Measurements from ENCODE around the gene TTC28. TPM values are rescaled to one million over a fixed set of nuclear protein-coding genes. Genes with fewer than 3 reads are reported as not detected.

TTC28 gene
- total RNA-seq, 1 donor from 2014 or later: 44.4 TPM

DNA sequence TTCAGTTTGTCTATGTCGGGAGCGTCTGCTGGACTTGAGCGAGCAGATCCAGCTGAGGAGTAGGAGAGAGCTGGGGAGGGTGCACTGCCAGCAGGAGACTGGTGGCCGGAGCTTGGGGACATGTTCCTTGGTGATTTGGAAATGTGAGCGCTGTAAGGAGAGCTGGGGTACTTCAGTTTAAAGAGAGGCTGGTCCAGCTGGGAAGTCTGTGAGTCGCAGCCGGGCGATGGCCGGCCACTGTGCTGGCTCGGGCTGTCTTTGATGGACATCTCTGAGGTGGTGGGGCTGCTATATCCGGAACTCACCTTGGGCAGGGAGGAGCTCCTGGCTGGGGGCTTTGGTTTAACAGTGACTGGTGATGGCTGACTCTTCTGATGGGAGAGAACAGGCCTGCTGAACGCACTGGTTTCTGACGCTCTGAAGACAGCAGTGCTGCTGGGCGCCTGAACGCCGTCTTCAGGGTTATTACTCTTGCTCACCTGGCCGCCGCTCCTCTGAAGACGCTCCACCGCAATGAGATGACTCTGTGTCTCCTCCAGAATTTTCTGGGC lies 696.9 kb downstream of the TTC28 start:
- no peak for DNase-seq

DNA sequence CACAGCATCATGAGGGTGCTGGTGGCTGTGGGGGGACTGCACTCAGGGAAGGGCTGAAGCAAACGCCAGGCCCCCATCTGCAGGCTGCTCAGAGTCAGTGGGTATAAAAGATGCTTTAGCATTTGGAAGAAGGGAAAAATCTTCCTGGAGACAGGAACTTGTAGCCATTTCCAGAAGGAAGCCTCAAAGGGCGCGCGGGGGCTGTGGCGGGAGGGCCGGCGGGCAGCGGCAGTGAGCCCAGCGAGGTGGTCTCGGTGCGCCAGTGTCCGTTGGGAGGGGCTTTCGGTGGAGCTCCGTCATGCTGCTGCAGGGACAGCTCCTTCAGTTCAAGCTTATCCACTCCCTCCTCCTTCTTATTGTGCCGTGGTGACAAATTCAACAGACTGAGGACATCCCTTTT lies 697.5 kb downstream of the TTC28 start:
- no peak for DNase-seq

DNA sequence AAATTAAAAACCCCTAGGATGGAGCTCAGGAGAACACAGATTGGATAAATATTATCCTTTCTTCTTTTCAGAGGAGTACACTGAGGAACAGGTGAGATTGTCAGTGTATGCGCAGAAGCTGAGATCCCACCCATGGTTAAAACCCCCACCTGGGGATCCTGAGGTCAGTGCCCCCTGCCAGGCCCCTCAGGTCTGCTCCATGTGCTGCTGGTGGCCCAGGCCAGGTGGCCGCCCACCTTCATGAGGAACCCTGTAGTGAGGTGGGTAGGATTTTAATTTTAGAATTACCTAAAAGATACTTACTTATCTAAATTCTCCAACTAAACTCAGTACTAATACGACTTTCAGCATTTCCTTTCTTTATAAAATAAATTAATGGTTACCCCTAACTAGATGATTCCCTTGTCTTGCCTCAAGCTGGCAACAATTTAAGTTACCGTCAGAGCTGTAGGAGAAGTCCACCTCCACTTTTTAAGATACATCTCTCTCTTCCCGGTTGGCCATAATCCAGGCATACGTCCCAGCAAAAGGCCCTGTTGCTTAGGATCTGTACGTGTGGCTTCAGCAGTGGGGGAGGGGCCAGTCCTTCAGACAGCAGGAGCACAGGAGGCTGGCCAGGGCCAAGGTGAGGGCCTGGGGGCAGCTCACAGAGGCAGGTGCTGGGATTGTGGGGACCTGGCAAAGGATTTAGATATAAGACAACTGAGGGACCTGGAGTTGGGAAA lies 699.1 kb downstream of the TTC28 start:
- no peak for DNase-seq

DNA sequence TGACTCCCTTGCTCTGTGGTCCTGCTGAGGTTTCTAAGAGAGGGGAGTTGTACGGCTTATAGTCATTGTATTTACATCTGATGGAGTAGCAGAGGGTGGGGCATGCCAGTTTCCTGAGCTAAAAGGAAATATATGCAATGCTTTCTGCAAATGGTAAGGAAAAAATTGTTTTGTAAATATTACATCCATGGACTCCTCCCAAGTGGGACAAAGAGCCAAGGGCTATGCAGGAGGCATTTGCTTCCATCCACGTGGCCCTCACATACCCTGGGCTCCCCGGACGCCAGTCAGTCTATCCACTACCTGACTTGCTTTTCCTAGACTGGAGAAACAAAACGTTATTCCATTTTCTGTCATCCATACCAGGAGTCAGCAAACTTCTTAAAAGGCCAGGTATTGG lies 700.8 kb downstream of the TTC28 start:
- no peak for DNase-seq

DNA sequence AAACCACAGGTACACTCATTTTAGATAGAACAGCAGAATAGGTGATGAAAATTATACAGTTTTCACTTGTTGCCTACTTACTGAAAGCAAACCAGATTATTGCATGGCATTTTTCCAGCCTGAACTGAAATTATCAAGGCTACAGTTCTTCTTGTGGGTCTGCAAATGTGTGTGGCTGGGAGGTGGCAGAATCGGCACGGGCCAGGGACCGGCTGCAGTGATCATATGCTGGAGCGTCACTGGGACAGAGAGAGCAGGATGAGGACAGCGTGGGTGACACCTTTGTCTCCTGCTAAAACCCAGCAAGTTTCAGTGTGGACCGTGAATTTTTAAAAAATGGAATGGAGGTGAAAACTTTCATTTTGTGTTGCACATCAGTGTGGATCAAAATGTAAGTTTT lies 701.3 kb downstream of the TTC28 start:
- no peak for DNase-seq

- no peak for DNase-seq
Observed at GRCh38 chr22:27976586-27976985, 703.1 kb downstream of the TTC28 start.

DNA sequence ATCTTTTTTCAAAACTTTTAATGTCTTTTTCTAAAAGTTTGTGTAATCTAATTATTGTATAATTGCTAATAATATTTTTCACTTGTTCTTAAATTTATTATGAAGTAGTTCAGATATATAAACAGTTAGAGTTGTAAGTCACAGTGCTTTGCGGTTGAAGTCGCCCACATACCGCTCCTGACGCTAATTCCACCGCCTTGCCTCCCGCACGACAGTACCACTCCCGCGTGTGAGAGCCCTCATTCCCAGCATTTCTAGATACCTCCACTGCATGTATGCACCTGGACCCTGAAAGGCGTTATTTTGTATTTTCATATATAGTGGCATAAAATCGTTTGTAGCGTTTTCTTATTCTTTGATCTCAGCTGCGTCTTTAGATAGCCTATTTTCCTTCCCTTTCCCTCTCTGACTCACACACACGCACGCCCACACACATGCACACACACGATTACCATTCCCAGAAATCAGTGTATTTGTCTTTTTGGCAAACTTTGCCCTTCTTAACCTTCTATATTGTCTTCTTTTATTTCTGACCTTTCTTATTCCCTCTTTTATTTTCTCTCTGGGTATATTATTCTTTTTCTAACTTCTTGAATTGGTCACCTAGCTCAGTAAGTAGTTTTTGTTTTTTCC lies 704.1 kb downstream of the TTC28 start:
- peak; percentile 19 for DNase-seq

GRCh38 chr22:27973846-27974245 lies 705.8 kb downstream of the TTC28 start:
- DNase-seq: no peak

- DNase-seq: no peak
Observed at GRCh38 chr22:27972732-27973698, 706.6 kb downstream of the TTC28 start.

- DNase-seq: no peak
Observed at GRCh38 chr22:27971926-27972325, 707.7 kb downstream of the TTC28 start.

- no peak for DNase-seq
Observed at GRCh38 chr22:27970596-27971220, 708.9 kb downstream of the TTC28 start.

- no peak for DNase-seq
Observed at GRCh38 chr22:27966168-27967064, 713.2 kb downstream of the TTC28 start.

- DNase-seq: no peak
Observed at GRCh38 chr22:27962268-27963044, 717.2 kb downstream of the TTC28 start.

GRCh38 chr22:27961680-27962079 lies 718.0 kb downstream of the TTC28 start:
- DNase-seq: no peak

DNA sequence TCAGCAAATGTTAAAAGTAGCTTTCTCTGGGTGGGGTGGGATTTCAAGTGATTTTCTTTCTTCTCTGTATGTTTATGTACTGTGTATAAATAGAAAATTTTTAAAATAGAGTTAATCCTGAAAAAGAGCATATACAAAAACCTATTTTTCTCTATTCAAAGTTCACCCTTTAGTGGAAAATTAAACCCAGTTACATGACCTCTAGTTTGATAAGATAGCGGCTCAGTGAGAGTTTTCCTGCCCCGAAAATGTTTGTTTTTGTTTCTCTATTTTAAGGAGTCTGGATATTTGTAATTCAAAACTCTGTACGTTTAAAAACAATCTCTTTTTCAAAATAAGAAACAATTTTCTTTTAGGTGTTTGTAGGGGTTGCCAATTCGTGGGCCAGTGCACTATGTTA lies 718.5 kb downstream of the TTC28 start:
- no peak for DNase-seq

- peak; percentile 23 for DNase-seq
Observed at GRCh38 chr22:27959335-27960090, 720.1 kb downstream of the TTC28 start.

GRCh38 chr22:27952779-27953178 lies 726.9 kb downstream of the TTC28 start:
- no peak for DNase-seq

- DNase-seq: peak; percentile 74
Observed at GRCh38 chr22:27952091-27952490, 727.5 kb downstream of the TTC28 start.

- no peak for DNase-seq
Observed at GRCh38 chr22:27949421-27949820, 730.2 kb downstream of the TTC28 start.

- no peak for DNase-seq
Observed at GRCh38 chr22:27948569-27948968, 731.1 kb downstream of the TTC28 start.
